GM19099 (cell line): Measurements from ENCODE around the gene ODAD4.

Source experiments
- POLR2A ChIP-seq: IDR thresholded peaks from 3 replicates; pipeline ENCODE4 v1.6.1; 2011; ENCODE audit warnings: low read depth; ENCODE audit not compliant: insufficient read length; ENCODE audit errors: extremely low read depth

The ODAD4 gene

DNA sequence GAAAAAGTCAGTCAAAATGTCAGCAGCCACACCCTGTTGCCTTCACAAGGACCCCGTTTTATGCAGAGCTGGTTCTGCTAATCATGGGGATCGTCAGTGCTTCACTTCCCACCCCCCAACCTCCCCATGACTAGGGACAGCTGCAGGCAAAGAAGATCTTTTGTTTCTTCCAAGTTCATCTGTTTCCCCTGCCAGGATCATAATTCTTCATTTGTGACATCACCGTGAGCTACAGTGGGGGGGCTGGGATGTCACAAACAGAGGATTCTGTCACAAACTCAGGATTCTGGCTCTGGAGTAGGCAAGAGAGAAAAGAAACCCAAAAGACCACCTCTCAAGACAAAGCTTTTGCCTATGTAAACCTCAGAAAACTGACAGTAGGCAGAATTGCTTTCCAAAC is 62.2 kb downstream of the ODAD4 start:
- no peak for TF ChIP-seq POLR2A

DNA sequence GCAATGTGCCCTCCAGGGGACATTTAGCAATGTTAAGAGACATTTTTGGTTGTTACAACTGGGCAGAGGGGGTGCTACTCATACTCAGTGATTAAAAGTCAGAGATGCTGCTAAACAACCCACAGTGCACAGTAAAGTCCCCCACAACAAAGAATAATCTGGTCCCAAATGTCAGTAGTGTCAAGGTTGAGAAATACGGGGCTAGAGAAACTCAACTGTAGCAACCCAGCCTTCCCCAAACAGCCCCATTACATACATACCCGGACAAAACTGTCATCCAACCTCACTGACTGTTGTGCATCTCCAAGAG is 66.4 kb downstream of the ODAD4 start:
- TF ChIP-seq POLR2A = no peak

DNA sequence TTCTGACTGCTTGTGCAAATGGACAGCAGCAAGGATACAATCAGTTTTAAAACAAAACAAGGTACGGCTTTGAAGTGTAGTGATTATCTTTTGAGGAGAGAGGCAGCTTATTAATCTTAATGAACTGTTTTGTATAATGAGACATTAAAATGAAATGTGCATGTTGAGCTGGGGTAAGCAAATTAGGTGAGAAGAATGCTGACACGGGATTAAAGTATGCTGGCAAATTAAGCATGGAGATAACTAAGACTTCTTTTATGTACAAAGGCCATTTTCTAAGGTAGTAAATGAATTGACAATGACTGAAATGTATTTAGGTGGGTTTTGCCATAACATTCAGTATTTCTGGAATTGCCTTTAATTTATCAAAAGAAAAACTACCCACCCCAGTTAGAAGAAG is 68.1 kb downstream of the ODAD4 start:
- TF ChIP-seq POLR2A = no peak

DNA sequence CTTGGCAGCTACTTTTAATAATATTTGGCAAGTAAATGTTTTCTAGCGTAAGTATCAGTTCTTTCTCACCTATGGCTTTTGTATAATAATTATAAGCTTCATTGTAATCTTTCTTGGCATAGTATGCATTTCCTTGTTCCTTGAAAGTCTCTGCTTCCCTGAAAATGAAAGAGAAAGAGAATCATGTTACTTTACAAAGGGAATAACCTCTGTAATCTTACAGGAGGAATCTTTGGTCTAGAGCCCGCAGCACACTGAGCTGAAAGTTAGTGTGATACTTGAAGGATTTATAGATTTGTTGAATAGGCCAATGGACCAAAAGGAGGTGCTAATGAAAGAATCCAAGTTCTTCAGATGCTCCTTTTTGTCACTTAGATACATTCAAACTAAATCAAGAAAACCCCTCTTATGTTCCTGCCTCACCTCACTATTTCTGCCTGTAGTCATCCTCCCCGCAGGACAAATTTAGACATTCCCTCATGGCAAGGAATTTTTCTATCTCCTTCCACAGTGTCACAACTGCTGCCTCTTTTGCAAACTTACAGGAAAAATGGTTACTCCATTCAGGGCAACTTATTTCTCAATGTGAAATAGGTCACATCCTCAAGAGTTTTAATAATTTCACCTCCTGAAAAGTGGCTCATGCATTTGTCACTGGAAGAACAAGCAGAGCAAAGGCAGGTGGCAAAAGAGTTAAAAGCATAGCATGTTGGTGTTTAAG is 70.2 kb downstream of the ODAD4 start:
- no peak for TF ChIP-seq POLR2A

DNA sequence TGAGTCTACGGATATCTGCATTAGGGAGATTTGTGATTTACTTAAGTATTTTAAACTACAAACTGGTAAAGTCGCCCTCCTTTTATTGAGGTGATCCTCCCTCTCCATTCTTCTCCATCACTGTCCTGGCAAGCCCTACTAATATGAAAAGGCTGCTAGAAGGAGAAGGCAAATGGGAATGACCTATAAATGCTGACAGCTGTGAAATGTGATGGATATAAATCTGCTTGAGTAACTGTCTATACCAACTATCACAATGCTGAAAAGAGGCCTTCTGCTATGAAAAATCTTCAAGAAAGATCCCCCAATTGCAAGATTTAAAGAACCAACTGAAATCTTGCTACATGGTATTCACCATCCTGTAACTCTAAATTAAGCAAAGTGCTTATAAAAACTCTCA is 71.3 kb downstream of the ODAD4 start:
- no peak for TF ChIP-seq POLR2A

DNA sequence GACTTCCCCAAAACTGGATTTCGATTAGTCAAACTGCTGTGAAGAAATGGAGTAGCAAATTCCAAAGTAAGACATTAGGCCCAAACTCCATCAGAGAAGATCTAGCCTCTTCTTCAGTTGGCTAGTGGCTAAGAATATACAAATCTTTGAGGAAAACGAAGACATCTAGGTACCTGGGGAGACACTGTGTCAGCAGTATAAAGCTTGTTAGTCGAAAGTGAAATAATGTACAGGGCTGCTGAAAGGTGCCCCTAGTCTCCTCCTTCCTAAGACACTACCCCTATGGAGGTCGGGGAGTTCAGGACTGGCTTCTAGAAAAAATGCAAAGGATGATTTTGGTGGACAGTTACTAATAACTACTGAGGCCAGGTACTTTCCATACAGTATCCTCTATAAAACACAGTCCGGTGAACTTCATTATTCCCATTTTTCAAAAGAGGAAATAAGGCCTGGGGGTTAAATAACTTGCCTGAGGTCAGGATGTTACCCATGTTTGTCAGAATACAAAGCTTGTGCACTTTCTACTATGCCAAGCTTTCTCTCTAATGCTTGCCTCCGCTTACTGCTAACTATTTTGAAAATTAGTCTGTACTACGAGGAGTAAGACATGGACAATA is 71.9 kb downstream of the ODAD4 start:
- TF ChIP-seq POLR2A = no peak

DNA sequence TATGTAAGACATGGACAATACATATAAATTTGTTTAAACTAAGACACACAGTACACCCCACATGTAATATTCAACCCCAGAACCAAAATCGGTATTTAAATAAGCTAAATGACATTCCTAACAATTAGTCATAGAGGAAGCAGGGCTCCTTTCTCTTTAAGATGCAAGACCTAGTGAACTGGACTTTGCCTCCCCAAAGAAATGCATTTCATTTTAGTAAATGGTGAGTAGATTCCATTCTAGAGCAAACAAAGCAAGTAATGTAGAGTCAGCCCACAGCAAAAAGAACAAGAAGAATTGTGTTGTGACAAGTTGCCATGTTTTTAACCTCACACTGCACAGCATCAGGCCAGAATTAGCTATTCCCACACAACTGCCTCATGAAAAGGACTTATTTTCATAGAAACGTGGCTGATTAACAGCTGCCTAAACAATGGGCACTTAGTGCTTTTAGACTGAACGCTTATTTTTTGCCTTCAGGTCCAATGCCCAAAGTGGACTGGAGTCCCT is 72.4 kb downstream of the ODAD4 start:
- no peak for TF ChIP-seq POLR2A

DNA sequence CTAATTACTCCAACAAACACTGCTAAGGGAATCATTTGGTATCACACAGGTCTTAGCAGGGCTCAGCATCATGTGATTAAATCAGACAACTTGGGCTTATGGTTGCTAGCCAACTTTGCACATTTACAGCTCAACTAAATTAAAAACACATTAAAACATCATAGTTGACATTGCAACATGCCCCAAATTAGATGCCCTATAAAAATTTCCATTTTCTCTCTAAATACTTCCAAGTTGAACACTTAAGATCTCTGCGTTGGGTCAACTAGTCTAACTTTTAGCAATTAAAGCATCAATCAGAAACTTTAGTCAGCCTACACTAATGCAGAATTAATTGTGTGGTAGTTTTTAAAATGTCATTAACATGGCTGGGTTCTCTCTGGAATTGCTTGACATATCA is 74.7 kb downstream of the ODAD4 start:
- no peak for TF ChIP-seq POLR2A

DNA sequence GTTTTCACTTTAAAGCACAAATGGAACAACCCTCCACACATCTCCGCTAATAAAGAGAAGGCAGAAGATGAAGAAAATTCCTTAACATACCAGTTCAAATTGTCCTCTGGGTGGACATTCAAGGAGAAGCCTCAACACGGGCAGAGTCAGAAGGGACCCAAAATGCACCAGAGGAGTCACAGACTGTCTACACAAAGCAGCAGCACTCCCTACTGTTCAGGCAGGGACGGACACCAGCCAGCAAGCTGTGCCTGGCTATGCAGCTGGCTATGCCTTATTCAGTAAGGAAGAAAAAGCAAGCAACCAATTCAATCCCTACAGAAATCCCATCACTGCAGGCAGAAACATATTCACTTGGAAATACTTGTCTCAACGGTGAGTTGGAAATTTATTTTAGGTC is 78.8 kb downstream of the ODAD4 start:
- TF ChIP-seq POLR2A = no peak

DNA sequence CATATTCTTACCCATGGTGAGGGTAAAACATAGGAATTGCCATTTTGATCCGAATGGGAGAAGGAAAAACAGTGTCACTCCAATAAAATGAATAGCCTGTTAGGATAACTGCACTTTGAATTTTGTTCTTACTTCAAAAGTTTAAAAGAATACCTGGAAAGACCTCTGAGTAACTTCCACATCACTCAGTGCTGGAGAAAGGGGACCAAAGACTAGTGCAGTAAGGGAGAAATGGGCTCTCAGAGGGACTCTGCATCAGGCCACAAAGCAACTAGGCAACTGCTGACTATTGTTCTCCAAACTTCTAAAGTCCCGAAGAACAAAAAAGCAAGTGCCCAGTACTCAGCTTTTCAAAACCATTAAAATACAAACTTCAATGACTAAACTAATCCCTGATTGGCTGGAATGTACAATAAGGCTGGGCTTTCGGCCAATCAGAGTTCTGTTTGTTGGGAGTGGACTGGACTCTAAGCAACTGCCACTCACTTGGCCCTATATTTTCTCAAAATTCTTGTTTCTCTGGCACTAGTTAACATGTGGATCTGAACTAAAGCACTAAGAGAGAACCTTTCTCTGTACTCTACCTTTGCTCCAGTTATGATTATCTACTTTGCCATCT is 80.6 kb downstream of the ODAD4 start:
- no peak for TF ChIP-seq POLR2A
